ENCODE data around the gene SLIT2.

The SLIT2 gene

DNA sequence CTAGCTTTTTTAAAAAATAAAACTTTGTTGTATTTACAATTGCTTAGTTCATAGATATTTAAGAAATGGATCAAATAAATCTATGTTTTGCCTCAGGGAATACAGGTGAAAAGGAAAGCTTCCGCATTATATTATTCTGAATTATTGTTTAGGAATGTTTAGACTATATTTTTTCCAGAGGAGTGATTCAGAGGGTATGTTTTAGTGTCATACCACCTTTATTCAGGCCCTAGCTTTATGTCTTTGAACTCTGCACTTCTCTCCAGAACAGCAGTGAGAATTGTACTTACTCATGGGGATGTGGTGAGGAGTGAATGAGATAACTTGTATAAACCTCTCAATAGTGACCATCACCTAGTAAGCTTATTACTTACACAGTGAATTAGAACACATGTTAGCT, 14.0 kb downstream of the SLIT2 start:
- no peak for DNase-seq (ENCODE audit: extremely low read depth in 1 of 2, low read depth in 1 of 2)

DNA sequence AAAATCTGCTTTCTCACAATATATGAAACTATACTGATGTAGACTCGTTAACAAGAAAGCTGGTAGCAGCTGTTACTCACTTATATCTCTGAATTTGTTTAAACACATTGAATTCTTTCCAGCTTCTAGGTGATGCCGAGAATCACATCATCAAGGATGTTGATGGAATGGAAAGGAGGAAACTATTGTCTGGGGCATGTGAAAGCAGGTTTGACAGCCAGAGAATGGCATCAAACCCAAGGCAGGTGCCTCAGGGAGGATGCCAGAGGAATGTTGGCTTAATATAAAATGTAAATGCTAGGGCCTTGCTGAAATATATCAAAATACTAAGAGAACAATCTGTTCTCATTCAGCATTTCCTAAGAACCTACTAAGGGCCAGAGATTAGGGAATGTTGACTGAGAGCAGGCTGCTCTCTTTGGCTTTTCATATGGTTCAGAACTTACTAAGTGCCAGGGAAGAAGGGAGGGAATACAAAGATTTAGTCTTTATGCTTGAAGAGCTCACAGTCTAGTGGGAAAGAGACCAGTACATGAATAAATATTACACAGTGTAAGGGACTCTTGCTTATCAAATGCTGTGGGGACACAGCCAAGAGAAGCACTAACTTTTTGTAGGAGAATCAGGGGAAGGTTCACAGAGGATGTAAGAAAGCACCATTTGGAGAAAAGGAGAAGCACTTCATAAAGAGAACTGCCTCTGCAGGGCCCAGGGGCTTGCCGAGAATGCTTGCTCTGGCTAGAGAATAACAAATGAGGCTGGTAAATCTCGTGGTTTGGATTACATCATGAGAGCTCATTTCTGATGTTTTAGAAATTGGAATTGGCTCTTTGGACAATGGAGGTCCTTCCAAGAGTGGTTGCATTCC, 14.7 kb downstream of the SLIT2 start:
- no peak for DNase-seq (ENCODE audit: extremely low read depth in 1 of 2, low read depth in 1 of 2)

DNA sequence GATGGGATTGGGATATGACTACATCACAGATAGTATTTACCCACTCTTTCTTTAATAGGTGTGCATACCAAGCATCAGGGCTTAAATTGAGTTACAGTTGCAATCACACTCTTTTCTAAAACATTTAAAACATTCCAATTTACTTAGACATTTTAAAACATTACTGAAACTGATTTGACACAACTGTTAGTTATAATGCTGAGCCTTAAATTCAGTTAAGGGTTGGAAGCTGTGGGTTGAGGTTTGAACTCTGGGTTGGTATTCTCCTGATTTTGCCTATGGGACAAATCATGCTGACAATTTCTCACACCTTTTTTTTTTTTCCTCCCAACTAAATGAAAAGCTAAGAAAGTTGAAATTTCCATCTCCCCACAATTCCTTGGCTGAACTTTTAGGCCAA, 16.3 kb downstream of the SLIT2 start:
- no peak for DNase-seq (ENCODE audit: extremely low read depth in 1 of 2, low read depth in 1 of 2)

DNA sequence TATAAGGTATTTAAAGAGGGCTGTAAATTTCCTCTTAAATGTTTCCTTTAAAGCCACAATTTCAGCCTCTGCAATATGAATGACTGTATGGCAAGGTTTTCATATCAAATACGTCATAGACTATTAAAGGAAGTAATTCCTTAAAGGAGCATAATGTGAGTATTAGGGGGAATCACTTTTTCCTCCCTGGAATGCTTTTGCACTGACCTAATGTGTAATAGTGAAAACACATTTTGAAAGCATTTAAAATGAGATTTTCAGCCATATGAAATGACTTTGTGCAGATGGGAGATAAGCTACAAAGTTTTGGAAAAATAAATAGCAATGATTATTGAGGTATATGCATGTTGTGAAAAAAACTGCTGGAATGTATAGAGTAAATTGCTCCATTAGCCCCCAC, 17.6 kb downstream of the SLIT2 start:
- no peak for DNase-seq (ENCODE audit: extremely low read depth in 1 of 2, low read depth in 1 of 2)

DNA sequence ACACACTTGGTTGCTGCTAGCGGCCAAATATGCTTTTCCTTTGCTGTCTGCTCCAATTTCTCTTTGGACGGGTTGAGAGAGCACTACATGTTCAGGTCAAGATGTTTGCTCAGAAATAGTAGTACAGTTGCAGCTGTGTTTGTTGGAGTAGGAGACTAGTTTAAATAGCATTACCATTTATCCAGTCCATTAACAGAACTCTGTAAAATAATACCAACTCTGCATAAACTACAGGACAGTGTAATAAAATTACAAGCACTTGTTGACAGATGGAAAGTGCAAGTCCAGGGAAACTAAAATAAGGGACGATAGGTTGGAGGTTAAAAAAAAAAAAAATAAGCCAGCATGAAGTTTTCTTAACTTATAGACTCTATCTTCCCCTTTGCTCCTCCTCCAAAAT, 20.2 kb downstream of the SLIT2 start:
- no peak for DNase-seq (ENCODE audit: extremely low read depth in 1 of 2, low read depth in 1 of 2)

DNA sequence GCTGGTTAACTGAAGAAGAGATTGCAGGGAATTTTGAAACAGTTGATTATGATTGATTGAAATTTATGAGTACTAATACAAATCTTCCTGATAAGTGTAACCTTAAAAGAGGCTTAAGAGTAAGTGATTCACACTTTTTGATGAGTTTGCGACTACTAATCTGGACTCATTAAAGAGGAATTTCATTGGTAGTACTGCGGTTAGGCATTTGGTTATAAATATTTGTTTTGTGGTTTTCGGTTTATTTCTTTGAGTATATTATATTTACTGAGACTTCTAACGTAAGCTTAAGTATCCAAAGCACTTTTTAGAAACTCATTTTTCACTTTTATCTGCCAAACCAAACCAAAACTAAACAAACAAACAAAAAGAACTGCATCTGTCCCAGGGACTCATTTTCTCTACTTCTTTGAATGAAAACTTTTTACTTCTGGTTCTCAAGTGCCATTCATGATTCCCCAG, 20.7 kb downstream of the SLIT2 start:
- no peak for DNase-seq (ENCODE audit: extremely low read depth in 1 of 2, low read depth in 1 of 2)

DNA sequence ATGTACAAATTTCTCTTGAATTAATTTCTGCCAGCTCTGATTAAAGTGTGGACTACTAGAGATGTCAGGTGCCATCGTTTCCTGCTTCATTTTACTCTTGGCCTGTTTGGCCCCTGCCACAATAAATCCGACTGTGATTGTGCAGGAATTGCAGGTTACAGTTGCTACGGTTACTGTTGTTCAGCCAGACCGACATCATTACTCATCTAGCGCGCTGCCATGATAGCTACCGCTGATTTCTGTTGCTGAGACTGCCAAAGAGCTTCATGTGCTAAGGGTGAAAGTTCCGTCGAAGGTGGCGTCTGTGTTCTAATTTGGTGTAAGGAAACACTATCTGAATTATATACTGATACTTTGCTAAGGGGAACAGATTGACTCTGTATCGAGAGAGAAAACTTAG, 22.1 kb downstream of the SLIT2 start:
- DNase-seq (ENCODE audit: extremely low read depth in 1 of 2, low read depth in 1 of 2), result no peak

DNA sequence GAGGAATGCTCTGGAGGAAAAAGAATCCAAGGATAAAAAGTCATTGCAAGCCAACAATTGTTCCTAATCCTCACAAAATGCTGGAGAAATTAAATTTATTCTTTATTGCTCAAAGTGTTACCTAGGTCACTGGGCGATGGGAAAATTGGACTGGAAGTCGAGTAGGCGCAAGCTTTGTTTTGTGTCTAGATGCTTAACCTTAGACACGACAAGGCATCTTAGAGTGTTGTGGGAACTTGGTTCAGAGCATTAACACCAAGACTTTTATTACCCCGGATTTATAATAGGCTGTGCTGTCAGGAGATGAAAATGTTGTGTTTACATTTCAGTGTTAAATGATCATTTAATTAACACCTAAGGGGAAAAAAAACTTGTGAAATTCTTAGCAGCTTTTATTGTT, 25.1 kb downstream of the SLIT2 start:
- DNase-seq (ENCODE audit: extremely low read depth in 1 of 2, low read depth in 1 of 2), result no peak

DNA sequence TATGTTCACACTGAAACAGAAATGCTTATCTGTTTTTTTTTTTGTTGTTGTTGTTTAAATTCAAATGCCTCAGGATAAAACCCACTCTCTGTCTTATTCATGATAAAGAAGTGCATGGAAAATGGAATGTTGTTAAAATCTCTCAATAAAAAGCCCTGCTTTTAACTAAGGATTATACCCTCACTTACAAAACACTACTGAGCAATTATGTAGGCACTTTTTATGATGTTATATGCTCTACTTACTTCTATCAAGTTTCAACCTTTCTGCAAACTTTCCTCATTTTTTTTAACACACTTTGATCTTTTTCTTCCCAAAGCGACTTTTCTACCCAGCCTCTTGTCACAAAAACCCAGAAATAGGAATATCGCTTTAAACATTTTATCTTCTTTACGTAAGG, 26.5 kb downstream of the SLIT2 start:
- no peak for DNase-seq (ENCODE audit: extremely low read depth in 1 of 2, low read depth in 1 of 2)

DNA sequence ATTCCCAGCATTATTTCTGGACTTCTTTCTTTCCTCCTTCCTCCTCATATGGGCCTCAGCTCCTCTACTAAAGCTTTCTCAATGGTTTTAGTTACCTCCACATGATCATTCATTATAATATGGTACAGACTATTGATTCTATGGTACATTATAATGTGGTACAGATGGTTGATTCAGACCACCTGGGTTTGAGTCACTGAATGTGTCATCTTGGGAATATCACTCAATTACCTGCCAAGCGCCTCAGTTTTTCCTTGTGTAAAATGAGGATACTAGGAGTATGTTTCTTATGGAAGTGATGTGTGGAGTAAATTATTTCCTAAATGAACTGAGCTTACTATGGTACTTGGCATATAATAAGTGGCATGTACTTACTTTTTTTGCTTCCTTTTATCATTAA, 27.7 kb downstream of the SLIT2 start:
- no peak for DNase-seq (ENCODE audit: extremely low read depth in 1 of 2, low read depth in 1 of 2)

DNA sequence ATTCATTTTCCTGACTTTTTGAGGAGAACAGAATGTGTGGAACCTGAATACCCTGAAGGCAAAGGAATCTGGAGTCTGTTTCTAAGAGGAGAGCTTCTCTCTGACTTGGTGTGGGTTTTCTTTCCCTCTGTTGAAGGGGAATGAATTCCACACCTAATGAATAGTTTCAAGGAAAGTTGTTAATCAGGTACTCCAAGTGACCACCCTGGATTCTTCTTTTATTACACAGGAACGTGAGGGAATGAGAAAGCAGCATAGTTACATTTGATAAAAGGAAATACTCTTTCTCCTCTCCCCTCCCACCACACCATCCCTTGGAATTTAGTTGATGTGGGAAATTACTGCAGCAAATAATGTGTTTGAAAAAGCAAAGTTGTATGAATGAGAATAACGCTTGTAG, 29.7 kb downstream of the SLIT2 start:
- no peak for DNase-seq (ENCODE audit: extremely low read depth in 1 of 2, low read depth in 1 of 2)

DNA sequence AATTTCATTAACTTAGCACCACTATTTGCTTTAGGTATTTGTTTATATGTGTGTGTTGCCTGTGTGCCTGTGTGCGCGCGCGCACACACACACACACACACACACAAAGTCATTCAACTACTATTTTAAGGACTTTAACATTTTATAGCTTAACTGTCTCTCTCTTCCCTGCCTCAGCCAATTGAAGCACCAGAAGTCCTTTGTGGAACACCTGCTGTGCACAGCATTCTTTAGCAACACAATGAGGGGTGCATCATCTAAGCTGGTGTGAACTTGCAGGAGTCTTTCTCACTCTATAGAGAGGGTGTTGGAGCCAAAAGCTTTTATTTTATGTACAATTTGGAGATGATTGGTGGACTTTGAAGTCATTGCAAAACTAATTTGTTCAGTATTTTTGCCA, 31.3 kb downstream of the SLIT2 start:
- DNase-seq (ENCODE audit: extremely low read depth in 1 of 2, low read depth in 1 of 2), result no peak

DNA sequence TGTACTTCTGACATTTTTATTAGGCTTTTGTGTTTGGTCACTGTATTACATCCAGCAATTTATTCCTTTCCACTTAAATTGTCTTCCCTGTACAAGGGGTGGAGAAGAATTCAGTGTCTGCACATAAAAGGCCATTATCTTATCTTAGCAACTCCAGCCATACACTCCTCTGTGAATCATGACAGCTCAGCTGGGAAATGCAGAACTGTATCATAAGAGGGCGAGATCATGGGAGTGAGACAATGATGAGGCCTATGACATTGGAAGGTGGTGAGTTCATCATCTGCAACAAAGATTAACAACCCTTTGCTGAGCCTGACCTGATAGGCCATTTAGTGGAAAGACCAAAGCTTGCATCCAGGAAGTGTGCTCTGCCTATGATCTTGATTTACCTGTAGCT, 33.3 kb downstream of the SLIT2 start:
- no peak for DNase-seq (ENCODE audit: extremely low read depth in 1 of 2, low read depth in 1 of 2)

DNA sequence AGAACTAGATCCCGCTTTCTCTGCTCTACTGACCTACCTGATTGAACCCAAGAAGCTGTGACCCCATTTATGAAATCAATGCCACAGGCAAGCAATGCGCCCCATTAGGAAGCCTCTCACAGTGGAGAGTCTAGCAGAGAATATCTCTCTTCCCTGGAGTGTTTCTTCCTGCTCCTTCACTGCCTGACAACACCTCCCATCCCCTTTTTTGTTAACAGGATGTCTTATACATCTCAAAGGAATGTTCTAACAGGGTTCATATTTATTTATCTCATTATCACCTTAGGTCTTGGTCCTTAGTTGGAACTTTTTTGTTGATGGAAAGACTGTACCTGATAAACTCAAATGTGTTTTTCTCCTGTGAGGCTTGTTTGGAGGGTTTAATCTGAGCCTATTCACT, 35.5 kb downstream of the SLIT2 start:
- no peak for DNase-seq (ENCODE audit: extremely low read depth in 1 of 2, low read depth in 1 of 2)

DNA sequence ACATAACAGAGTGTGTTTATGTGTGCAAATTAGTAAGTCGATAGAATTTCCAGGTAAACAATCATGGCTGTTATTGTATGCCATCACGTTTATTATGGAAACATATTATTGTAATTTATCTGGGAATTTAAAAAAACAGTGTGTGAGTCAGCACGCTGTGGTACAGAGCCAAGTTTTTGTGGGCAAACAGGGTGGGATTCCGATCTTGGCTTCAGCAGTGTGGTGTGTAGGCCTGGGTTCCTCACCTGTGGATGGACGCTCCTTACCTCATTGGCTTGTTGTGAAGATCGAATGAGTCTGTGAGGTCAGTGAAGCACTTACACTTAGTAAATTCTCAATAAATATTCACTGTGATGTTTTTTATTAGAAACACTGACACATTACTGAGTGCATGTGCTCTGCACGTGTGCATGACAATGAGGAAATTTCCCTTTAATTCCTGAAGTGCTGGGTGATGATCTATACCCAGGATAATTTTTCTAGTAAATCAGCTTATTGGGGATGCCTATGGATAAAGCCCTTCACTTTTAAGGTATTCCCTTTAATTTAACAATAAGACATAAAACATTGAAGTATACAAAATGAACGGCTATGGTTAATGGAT, 36.4 kb downstream of the SLIT2 start:
- no peak for DNase-seq (ENCODE audit: extremely low read depth in 1 of 2, low read depth in 1 of 2)

DNA sequence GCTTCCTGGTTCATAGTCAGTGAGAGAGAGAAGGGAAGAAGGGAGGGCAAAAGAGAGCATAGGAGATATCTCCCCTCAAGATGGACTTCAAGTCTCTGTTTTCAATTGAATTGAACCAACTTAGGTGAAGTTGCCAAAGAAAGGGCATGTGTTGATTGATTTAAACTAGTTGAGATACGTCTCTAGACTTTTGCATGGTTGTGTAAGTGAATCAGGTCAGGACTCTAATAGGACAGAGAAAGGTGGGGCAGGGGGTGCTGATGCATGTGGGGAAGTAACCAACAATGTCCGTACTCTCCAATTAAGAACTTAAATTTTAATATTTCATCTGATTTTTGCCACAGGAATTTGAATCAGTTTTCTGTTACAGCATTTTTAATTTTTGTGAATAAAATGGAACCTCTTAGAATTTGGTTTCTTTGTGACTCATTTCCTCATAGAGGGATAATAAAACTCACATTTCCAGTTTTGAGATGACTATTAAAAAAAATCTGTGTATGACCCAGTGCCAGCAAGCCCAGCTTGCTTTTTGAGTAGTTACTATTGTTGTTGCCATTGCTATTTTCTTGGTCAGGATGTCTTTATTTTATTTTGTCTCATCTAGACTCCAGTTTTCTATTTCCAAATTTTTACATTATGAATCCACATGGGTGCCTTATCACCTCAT, 37.3 kb downstream of the SLIT2 start:
- DNase-seq (ENCODE audit: extremely low read depth in 1 of 2, low read depth in 1 of 2), result no peak

DNA sequence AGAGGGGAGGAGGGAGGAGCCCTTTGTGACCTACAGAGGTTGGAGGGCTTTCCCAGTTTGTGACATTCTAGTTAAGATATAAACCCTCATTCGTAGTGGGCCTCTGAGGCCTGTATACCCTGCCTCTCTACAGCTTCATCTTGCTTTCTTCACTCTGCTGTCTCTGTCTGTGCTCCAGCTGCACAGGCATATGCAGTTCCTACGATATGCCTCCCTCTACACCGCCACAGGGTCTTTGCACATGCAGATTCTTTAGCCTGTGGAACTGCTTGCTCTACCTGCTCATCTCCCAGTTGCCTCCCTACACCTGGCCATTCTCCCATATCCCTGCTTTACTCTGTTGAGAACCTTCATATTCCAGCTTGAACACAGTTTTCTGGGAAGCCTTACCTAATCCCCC, 38.1 kb downstream of the SLIT2 start:
- no peak for DNase-seq (ENCODE audit: extremely low read depth in 1 of 2, low read depth in 1 of 2)

DNA sequence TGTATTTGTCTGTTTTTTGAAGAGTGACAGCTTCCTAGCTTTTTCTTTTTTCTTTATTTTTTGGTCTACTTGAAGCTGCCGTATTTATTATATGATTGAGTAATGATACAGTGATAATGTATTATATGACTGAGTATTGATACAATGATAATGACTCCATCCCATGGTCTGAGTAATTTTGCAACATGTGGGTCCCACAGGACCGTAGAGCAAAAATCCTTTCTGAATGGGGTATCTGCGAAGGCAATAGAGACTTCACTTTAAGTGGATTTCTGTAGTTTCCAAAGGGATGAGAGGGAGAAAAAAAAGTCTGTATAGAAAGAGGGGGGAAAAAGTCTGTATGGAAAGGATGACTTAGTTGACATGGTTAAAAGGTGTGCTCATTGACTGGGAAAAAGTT, 41.0 kb downstream of the SLIT2 start:
- no peak for DNase-seq (ENCODE audit: extremely low read depth in 1 of 2, low read depth in 1 of 2)

DNA sequence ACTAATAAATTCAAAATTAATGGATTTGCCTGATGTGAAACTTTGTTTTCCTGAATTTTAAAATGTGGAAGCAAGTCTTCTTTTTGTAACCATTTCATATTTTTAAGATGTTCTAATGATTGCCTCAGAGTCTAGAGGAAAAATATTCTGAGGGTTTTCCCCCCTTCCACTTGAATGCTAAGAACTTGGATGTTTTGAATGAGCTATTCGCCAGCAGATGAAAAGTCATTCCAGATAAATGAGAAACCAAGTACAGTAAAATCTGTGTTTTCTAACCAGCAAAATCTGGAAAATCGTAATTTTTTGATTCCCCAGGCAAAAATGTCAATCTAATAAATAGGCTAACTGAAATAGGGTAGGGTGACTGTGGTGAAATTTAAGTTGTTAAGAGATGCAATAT, 45.6 kb downstream of the SLIT2 start:
- no peak for DNase-seq (ENCODE audit: extremely low read depth in 1 of 2, low read depth in 1 of 2)

DNA sequence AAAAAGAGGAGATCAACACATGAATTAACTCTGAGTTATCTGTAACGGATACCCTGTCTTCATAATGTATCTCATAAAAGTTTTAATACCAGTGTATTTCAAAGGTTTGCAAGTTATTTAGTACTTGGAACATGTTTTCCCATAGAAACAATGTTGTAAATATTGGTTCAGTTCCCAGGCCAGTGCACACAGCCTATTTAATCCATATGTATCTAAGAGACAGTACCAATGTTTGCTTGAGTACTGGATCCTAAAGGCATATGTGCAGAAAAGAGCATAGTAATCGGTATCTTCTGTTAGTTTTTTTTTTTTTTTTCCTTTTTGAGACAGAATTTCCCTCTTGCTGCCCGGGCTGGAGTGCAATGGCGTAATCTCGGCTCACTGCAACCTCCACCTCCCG, 46.1 kb downstream of the SLIT2 start:
- DNase-seq (ENCODE audit: extremely low read depth in 1 of 2, low read depth in 1 of 2), result no peak

DNA sequence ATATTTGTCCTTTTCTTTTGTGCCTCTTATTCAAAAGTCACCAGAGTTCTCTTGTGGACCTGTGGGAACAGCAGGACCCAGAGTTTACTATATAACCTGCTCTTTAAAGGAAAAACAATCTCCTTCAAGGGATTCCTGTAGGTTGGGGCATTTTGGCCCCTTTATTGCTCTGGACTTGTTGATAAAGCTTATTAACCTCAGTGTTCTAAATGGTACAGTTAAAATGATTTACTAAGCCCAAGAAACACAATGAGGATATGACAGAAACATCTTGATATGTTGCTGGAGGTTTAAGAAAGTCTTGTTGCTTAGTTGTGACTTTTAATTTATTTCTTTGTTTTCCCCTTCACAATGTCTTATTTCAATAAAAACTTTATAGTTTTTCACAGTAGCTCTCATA, 46.8 kb downstream of the SLIT2 start:
- no peak for DNase-seq (ENCODE audit: extremely low read depth in 1 of 2, low read depth in 1 of 2)

DNA sequence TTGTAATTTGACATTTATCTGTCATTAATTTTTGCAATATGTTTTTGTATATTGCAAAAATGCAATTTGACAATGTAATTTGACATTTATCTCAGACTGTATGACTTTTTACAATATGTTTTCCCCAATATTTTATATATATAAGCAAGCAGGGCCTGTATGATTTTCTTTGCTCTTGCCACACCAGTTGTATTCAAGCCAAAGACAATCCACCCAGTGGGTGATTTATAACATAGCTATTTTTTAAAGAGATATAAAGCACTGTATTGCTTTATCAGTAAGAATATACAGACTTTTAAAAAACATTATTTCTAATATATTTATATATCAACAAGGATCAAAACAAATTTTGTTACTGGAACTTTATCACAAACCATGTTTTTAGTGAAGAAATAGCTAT, 47.3 kb downstream of the SLIT2 start:
- DNase-seq (ENCODE audit: extremely low read depth in 1 of 2, low read depth in 1 of 2), result no peak
